Uterus (tissue), 4 donors: ENCODE measurements around the gene DDX31. TPM values are rescaled to one million over a fixed set of nuclear protein-coding genes. Genes with fewer than 3 reads are reported as not detected.
"Not testable (repeated sequence)": the region's sequence is repeated elsewhere in the genome, so short reads cannot be mapped to it uniquely, and the experiment has no call there.

ENCODE experiments used
- DNase-seq, 2 donors: peaks; one replicate each; pipeline ENCODE4 v3.0.0-alpha.2; 2019 to 2020
- H3K27ac ChIP-seq, 2 donors: fragments of 200-600 bp; sonication (generic); 1 replicate in 1 of 2; 2 replicates in 1 of 2; pipeline ENCODE4 v1.5.1; 2016 to 2018
- H3K27me3 ChIP-seq, 2 donors: fragments of 200-600 bp; sonication (generic); one replicate each; pipeline ENCODE4 v1.5.1; 2018 to 2019; ENCODE audit warnings: control low read depth in 1 of 2
- H3K36me3 ChIP-seq, 2 donors: fragments of 200-600 bp; sonication (generic); one replicate each; pipeline ENCODE4 v1.5.1; 2019; ENCODE audit warnings: control low read depth in 1 of 2
- H3K4me1 ChIP-seq, 2 donors: fragments of 200-600 bp; sonication (generic); one replicate each; pipeline ENCODE4 v1.5.1; 2018 to 2019; ENCODE audit warnings: control low read depth in 1 of 2
- H3K4me3 ChIP-seq, 2 donors: fragments of 200-600 bp; sonication (generic); 1 replicate in 1 of 2; 2 replicates in 1 of 2; pipeline ENCODE4 v1.5.1; 2018 to 2019; ENCODE audit warnings: mild to moderate bottlenecking in 1 of 2
- H3K9me3 ChIP-seq, 2 donors: fragments of 200-600 bp; sonication (generic); one replicate each; pipeline ENCODE4 v1.5.1; 2019; ENCODE audit warnings: control low read depth in 1 of 2
- POLR2A ChIP-seq, 2 donors: fragments of 450-650 bp; IDR thresholded peaks; one replicate each; pipeline ENCODE4 v1.6.1; 2016; ENCODE audit warnings: antibody characterized with exemption in 2 of 2, mild to moderate bottlenecking in 1 of 2, moderate library complexity in 1 of 2
- intact Hi-C: fragments of 100-400 bp; cut with DNase I; formaldehyde crosslinking; loops from one replicate; pipeline ENCODE4 v1.15.1; 2023; ENCODE audit warnings: low total_unique reads
- total RNA-seq, 4 donors: library from RNA; depleted of rRNA in 3 of 4; stranded (reverse); fragments of >200 nt in 3 of 4; gene quantifications; one replicate each; pipeline versions ENCODE4 v1.1.0 to v1.2.4, GENCODE V29; 2014 to 2023
- TF ChIP-seq, protein P1 (sequence below), 4 experiments: fragments of 200-600 bp in 2 of 4; fragments of 450-650 bp in 2 of 4; sonication (generic) in 2 of 4; IDR thresholded peaks; one replicate each; pipeline ENCODE4 v1.5.1; 2016 to 2019; ENCODE audit warnings: antibody characterized with exemption in 4 of 4, mild to moderate bottlenecking in 2 of 4, moderate library complexity in 1 of 4
- donor health status: DM: yes; HTN: yes; CAD: no.

Gene DDX31
- total RNA-seq, 4 donors from 2014 or later: 5.9 to 17.7 (median 10.5) TPM

DNA sequence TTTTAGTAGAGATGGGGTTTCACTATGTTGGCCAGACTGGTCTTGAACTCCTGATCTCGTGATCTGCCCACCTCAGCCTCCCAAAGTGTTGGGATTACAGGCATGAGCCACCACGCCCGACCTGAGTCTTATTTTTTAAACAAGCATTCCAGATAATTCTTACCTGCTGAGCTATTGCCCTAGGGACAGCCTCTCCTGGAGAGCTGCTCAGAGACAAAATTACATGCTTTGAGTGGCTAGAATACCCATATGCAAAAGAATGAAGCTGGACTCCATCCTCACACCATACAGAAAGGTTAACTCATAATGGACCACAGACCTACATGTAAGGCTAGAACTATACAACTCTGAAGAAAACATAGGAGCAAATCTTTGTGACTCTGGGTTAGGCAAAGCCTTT is 42.1 kb upstream of the DDX31 start:
- intact Hi-C loops: no loop called here
- Histone ChIP-seq H3K9me3 (no peaks in the 10 kb centered on the region), H3K36me3 (no peaks in the 10 kb centered on the region), H3K27ac (no peak overlapping the region), H3K4me1 (no peaks in the 10 kb centered on the region), H3K27me3 (no peaks in the 10 kb centered on the region), H3K4me3 (no peak overlapping the region)
- no peak for DNase-seq
- TF ChIP-seq, protein P1, sequence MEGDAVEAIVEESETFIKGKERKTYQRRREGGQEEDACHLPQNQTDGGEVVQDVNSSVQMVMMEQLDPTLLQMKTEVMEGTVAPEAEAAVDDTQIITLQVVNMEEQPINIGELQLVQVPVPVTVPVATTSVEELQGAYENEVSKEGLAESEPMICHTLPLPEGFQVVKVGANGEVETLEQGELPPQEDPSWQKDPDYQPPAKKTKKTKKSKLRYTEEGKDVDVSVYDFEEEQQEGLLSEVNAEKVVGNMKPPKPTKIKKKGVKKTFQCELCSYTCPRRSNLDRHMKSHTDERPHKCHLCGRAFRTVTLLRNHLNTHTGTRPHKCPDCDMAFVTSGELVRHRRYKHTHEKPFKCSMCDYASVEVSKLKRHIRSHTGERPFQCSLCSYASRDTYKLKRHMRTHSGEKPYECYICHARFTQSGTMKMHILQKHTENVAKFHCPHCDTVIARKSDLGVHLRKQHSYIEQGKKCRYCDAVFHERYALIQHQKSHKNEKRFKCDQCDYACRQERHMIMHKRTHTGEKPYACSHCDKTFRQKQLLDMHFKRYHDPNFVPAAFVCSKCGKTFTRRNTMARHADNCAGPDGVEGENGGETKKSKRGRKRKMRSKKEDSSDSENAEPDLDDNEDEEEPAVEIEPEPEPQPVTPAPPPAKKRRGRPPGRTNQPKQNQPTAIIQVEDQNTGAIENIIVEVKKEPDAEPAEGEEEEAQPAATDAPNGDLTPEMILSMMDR (IDR thresholded peaks at IDR 0.05): no peak
- TF ChIP-seq POLR2A (IDR thresholded peaks at IDR 0.05): no peak

DNA sequence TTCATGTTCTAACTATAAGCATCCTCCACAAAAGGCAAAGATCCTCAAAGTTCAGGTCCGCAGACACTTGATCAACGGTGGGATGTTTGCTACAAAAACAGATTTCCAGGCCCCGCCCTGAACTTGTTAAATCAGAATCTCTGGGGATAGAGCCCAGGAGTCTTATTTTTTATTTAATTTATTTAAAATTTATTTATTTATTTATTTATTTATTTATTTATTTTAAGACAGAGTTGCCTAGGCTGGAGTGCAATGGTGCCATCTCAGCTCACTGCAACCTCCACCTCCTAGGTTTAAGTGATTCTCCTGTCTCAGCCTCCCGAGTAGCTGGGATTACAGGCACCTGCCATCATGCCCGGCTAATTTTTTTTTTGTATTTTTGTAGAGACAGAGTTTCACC is 41.4 kb upstream of the DDX31 start:
- H3K27me3 ChIP-seq, DNase-seq, H3K9me3 ChIP-seq, H3K27ac ChIP-seq, H3K36me3 ChIP-seq, intact Hi-C loops, H3K4me1 ChIP-seq, H3K4me3 ChIP-seq: not testable (repeated sequence)

DNA sequence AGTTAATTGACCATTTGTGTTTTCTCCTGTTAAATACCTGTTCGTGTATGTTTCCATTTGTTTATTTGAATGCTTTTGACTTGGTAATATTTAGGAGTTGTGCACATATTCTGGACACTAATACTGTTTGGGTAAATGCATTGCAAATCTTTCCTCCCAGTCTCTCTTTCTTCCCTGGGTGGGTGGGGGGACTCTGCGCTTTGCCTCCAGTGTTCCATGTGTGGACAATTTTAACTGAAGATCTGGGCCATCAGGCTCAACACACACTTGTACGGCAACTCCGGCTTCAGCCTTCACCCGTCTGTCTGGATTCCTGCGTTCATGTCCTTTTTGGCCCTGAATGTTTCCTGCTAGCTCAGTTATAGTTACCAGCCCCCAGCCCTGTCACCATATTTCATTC is 40.5 kb upstream of the DDX31 start:
- Histone ChIP-seq H3K36me3 (no peaks in the 10 kb centered on the region), H3K9me3 (no peaks in the 10 kb centered on the region), H3K4me1 (no peaks in the 10 kb centered on the region), H3K27ac (no peak overlapping the region), H3K4me3 (no peak overlapping the region), H3K27me3 (no peaks in the 10 kb centered on the region)
- no peak for DNase-seq
- TF ChIP-seq POLR2A (IDR thresholded peaks at IDR 0.05): no peak
- TF ChIP-seq, protein P1 (IDR thresholded peaks at IDR 0.05): no peak
- intact Hi-C loops: no loop called here

DNA sequence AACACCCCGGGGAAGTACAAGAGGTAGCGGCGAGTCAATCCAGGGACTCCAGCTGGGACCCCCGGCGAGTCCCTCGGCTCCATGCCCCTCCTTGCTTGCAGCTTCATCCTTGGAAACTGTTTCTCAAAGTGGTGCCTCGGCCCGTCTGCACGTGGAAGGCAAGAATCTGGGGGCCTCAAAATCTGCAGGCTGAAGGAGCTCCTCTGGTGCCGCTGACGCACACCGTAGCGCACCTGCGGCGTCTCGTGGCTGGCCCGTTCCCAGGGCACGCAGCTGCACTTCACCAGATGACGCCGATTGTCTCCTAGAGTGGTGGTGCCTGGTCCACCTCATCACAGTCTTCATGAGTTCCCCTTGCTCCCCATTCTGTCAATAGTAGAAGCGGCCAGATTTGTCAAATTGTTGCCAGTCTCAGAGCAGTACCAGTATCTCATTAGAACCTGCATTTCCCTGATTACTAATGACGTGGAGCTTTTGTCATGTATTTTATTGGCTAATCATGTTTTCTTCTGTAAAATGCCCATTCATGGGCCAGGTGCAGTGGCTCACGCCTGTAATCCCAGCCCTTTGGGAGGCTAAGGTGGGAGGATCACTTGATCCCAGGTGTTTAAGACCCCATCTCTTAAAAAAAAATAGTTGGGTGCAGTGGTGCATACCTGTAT is 39.1 kb upstream of the DDX31 start:
- no peak overlapping the region for H3K27ac ChIP-seq
- no peaks in the 10 kb centered on the region for H3K36me3 ChIP-seq
- H3K4me3 ChIP-seq: no peak overlapping the region
- no peak for DNase-seq
- H3K9me3 ChIP-seq: no peaks in the 10 kb centered on the region
- no peaks in the 10 kb centered on the region for H3K4me1 ChIP-seq
- no peaks in the 10 kb centered on the region for H3K27me3 ChIP-seq
- TF ChIP-seq POLR2A (IDR thresholded peaks at IDR 0.05): no peak
- TF ChIP-seq, protein P1 (IDR thresholded peaks at IDR 0.05): no peak
- intact Hi-C loops: no loop called here

DNA sequence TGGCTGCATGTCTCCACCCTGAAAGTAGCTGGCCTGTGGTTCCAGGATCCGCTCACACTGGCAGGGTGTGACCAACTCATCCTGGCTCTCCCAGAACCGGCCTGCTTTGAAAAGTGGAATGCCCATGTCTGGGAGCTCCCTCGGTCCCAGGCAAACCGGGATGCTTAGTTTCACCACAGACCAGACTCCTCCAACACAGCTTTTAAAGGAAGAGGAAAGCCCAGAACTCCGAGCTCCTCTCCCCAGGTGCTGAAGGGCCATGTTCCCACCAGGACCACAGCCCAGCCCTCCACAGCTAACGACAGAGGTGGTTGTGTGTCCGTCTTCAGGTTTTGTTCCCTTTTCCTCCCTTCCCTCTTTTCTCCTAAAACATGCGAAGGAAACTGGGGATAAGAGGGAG is 38.5 kb upstream of the DDX31 start:
- no peak for DNase-seq
- no peak for TF ChIP-seq POLR2A (IDR thresholded peaks at IDR 0.05)
- TF ChIP-seq, protein P1 (IDR thresholded peaks at IDR 0.05): no peak
- Histone ChIP-seq H3K27me3 (no peaks in the 10 kb centered on the region), H3K4me1 (no peaks in the 10 kb centered on the region), H3K9me3 (no peaks in the 10 kb centered on the region), H3K36me3 (no peaks in the 10 kb centered on the region), H3K4me3 (no peak overlapping the region), H3K27ac (no peak overlapping the region)
- intact Hi-C loops: no loop called here

DNA sequence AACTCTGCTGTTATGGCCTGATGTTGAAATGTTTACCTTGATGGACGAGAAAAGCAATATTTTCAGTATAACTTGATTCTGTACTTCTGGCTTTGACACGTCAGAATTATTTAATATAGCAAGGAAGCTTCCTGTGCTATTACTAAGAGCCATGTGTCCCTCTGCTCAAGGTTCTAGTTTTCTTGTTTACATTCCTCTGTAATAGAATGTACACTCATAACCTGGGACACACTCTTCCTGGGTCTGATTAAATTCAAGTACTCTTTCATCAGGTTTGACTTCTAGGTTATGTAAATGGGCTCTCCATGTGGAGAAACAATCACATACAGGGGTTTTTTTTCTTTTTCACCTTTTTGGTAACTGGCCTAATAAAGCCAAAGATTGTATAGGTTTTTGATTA is 33.6 kb upstream of the DDX31 start:
- Histone ChIP-seq H3K36me3 (no peaks in the 10 kb centered on the region), H3K27me3 (no peaks in the 10 kb centered on the region), H3K9me3 (no peaks in the 10 kb centered on the region), H3K4me3 (no peak overlapping the region), H3K27ac (no peak overlapping the region), H3K4me1 (no peaks in the 10 kb centered on the region)
- no peak for DNase-seq
- no peak for TF ChIP-seq POLR2A (IDR thresholded peaks at IDR 0.05)
- TF ChIP-seq, protein P1 (IDR thresholded peaks at IDR 0.05): no peak
- intact Hi-C loops: no loop called here
